HG02852 (cell line): ENCODE data around the gene CAVIN3.
"Not testable (repeated sequence)": the region's sequence is repeated elsewhere in the genome, so short reads cannot be mapped to it uniquely, and the experiment has no call there.

Experiments
- ATAC-seq: cut with Tn5 transposase; IDR thresholded peaks from one replicate; pipeline ENCODE4 v1.9.1; 2021; ENCODE audit warnings: mild to moderate bottlenecking, moderate library complexity; ENCODE audit not compliant: unreplicated experiment

Gene CAVIN3

DNA sequence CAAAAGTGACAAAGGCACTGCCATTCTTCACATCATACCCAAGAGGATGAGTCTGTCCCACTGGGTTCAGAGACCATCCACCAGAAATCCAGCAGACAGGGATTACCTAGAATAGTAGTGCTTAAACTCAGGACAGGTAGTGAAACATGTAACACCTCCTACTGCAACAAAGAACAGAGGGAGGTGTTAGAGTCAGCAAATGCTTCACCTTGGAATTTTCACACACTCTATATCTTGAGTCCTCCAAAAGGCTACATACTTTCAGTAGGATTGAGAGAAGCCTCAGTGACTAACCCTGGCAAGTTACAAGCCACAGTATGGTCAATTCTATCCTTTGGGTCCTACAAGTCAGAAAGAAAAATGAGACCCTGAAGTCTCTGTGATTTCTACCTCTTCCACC lies 6.0 kb upstream of the CAVIN3 start:
- ATAC-seq: no peak

DNA sequence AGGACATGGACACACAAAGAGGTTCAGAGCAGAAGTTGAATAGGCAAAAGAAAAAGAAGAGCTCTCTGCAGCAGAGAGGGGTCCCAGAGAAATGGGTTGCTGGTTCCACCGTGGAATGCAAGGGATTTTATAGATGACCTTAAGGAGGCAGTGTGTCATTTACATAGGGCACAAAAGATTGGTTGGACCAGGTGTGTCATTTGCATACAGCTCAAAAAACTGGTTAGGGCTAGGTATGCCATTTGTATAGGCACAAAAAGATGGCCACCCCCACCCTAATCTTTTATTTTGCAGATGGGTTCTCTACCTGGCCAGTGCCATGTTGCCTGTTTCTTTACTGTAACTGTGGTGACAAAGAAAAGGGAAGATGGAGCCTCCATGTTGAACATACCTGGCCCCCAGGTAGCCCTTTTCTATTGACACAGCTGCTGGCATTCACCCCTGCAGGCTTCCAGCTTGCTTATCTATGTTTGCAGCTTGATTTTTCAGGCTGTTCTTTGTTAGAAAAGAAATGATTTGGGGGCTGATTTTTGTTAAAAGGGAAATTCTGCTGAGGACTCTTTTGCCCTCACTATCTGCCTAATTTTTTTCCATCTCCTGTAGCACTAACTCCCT lies 3.1 kb upstream of the CAVIN3 start:
- ATAC-seq: no peak

DNA sequence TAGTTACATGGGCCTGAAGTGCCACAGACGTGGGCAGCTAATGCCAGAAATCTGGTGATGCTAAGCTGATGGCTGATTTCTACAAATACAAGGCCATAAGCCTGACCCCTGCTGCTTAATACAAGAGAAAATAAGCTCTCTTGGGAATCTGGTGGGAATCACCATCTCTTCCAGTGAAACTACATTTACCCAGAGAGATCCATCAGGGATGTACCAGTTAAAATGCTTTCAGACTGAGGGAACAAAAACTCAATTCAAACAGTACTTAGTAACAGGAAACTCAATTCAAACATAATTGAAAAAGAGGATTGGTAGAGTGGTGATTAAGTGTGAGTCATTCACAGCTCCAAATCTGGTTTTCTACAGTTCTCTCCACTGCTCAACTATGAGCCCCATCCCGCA lies 1.7 kb upstream of the CAVIN3 start:
- ATAC-seq: no peak

DNA sequence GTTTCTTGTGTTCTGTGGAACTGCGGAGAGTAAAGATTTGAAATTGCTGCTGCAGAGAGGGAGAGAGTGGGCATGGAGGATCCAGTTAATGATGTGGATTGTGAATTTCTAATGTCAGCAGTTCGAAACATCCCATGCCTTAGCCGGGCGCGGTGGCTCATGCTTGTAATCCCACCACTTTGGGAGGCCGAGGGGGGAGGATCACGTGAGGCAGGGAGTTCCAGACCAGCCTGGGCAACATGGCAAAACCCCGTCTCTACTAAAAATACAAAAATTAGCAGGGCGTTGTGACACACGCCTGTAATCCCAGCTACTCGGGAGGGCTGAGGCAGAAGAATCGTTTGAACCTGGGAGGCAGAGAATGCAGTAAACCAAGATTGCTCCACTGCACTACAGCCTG lies 1.1 kb upstream of the CAVIN3 start:
- ATAC-seq: no peak

DNA sequence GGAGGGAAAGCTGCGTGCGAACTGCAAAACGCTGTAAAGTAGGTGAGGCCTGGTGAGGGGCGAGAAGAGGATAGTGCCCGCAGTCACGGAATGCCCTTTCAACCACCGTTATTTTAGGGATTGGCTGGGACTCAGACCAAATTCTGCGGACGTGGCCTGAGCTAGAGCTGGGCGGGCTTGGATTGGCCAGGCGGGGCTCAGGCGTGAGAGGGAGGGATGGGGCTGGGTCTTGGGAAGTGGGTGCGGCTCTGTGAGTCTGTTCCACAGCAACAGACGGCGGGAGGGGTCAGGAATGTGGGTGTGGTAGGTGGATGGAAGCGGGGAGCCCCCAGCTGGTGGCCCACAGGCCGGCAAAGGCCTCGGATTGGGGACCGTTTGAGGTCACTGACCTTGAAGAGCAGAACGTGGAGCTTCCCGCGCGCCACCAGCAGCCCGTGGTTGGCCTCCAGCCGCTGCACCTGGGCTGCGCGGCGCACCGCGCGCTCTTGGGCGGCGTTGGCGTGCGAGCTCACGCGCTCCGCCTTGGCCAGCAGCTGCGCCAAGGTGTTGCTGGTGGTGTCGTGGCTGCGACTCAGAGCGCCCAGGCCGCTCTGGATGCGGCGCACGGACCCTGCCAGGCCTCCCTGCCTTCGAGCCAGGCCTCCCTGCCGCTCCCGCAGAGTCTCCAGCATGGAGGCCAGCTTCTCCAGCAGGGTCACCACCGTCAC lies 444 bp downstream of the CAVIN3 start:
- ATAC-seq: peak; percentile 36

DNA sequence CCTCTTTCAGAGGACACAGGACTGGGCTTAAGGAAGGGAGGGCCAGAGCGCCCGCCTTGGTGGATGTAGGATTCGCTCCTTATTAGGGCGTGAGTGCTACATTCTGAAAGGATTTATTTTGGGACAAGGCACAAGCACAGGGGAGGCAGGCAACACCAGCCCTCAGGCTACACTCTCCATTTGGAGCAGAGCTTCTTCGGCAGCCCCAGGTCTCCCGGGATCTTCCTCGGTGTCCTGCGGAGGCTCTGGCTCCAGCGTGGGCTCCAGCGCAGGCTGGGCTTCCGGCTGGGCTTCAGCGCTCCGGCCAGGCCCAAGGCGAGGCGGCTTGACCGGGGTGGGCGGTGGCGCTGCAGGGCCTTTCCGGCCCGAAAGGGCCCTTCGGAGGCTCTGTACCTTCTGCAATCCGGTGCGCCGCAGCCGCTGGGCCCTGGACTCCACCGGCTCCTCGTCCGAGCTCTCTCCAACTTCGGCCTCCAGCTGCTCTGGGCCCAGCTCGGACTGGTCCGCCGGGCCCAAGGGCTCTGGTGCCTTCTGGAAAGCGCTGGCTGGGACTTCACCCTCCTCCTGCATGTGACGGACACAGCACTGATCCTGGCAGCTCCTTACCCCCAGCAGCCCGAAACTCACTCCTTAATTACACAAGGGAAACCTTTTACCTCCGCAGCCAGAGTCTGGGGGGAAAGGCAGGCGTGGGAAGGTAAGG lies 1.1 kb downstream of the CAVIN3 start:
- ATAC-seq: peak; percentile 1

DNA sequence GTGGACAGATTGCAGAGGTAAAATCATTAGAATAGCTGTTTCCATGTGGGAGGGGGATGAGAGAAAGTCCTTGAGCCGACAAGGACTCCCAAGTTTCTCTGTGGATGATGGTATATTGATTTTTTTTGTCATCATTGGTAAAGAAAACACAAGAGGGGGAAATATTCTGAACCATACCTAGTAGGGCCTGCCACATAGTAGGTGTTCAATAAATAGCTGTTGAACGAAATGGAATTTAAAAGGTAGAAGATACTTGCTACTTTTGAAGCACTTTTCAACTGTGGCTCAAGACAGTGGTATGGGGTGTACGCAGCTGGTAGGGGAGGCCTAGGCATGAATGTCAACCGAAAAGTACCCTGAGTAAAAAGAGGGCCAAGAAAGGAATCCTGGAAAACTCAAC lies 2.1 kb downstream of the CAVIN3 start:
- no peak for ATAC-seq

DNA sequence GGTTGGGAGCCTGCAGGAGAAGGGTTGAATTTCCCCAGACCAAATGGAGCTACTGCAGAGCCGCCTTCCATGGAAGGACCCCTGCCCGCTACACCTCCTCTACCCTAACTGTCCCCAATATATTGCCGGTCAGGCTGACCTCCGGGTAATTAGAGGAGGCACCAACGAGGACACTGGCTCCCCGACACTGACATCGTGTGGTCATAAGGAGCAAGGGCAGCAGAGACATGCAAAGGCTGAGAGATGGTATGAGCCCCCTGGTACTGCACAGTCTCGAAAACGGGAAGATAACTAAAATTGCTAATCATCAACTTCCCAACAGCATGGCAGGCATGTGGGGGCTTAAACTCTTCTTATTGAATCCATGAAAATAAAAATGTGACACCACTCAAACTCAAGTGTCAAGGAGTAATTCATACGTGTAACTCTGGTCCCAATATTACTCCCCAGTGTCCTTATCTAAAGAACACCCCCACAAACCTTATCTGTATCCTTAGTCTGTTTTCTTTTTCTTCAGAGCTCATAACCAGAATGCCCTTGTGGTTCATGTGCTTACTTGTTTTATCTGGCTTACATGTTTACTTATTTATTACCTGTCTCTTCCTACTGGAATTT lies 4.4 kb downstream of the CAVIN3 start:
- peak; percentile 54 for ATAC-seq

DNA sequence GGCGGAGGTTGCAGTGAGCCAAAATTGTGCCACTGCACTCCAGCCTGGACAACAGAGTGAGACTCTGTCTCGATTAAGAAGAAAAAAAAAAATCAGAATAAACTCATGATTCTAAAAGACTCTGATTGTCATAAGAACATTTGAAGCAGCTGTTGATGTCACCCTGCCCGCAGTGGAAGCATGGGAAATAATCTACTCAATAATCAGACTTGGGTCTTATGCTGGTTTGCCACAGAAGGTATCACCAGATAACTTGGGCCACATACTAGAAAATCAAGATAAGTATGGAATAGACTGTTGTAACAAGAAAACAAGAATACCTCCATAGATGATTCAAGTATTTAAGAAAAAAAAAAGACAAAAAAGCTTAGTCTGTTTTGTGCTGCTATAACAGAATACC lies 8.2 kb downstream of the CAVIN3 start:
- ATAC-seq: no peak

DNA sequence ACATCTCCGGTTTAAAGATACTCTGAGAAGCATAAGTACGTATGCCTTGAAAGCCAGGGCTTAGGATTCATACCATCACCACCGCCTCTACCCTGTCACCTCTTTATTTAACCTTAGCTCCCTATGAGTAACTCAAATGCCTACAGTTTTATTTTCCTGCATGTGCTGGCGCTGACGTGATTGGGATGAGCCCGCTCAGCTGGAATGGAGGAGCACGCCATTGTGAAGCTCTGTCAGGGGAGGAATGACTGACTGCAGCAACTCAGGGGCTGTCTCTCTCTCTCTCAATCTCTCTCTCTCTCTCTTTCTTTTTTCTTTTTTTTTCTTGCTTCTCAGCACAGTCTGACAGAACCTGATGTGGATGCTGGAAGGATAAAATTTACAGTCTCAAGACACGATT lies 12.4 kb downstream of the CAVIN3 start:
- no peak for ATAC-seq

DNA sequence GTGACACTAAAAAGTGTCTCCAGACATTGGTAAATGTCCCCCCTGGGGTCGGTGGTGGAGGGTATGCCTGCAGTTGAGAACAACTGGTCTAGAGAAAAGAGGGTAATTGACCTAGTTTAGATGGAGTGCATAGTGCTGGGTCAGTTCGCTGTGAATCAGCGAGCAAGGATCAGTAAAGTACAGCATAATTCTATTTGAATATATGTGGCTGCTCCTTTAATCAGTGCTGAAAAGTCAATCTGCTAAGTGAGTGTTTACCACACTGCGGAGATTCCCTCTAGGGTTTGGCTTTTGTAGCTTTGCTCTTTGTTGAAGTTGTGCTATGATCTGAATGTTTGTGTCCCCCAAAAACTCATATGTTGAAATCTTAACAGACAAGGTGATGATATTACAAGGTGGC lies 15.0 kb downstream of the CAVIN3 start:
- no peak for ATAC-seq

DNA sequence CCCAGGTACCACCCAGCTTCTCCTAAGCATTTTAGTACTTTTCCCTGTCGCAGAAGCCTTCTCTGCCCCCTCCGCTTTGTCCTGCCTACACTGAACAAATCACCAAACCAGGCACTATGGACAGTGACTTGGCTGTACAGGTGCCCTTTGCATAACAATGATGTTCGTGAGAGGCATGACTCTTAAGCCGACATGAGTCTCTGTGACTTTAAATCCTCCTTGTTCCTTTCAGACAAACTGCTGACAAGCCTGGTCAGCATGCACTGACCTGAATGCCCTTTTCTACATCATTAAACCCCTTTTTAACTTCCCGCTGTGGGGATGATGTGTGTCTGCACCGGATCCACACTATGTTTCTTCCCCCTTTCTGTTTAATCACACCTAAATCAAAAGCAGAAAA lies 16.6 kb downstream of the CAVIN3 start:
- no peak for ATAC-seq

DNA sequence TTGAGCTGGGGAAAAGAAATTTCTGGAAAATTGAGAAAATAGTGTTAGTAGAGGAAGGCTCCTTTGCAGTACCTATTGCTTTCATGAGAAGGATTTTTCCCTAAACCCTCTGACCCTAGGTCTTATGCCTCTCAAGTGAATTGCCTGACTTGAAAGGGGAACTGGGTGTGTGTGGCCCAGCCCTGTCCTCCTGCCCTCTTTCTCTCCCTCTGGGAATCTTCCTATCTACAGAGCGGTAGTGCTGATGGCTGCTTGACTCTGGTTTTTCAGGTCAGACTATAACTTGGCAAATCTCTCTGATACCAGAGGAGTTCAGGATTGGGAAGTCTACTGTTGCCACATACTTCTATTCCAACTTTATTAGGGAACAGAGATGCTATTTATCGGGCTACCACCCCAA lies 19.2 kb downstream of the CAVIN3 start:
- no peak for ATAC-seq

DNA sequence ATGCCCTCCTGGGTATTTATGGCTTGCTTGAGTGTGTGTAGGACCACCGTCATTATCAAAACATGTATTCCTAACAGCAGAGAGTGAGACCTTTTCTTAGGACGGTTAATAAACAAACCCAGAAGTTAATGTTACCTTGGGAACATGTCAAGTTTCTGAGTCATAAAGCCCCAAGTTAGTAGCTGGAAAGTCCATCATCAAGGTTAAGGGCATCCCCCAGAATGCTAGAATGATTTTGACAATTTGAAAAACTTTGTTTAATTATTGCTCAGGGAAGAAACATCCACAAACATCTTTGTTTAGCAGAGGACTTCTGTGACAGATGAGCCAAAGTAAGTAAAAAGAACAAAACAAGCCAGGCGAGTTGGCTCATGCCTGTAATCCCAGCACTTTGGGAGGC lies 20.0 kb downstream of the CAVIN3 start:
- no peak for ATAC-seq

DNA sequence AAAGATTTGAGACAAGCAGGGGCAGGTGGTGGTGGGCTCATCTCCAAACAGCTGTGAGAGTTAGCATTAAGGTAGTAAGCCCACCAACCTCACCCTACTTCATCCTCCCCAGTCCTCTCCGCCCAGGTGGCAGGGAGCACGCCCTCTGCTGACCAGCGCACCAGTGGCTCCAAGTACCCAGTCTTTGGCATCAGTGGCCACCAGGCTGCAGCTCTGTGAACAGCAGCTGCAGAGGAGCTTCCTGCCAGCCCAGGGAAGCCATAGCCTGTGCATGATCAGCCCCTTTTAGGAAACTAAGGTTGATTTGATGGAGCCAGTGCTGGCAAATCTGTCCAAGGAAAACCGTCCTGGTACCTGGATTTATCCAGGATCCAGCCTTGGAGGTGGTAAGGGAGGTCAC lies 21.7 kb downstream of the CAVIN3 start:
- no peak for ATAC-seq

DNA sequence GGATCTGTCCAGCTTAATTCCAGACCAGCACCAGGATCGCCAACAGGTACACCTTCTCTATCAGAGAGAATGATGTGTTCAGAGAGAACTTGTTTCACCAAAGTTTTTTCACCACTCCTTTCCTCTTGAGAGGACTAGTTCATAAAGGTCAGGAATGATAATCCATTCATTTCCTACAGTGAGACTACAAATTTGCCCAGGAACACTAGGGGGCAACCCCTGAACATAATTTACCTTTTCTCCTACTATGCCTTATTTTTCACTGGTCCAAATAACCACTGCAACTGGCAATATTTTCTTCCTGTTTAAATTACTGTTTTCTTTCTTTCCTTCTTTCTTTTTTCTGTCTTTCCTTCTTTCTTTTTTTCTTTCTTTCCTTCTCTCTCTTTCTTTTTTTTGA lies 22.5 kb downstream of the CAVIN3 start:
- ATAC-seq: no peak

DNA sequence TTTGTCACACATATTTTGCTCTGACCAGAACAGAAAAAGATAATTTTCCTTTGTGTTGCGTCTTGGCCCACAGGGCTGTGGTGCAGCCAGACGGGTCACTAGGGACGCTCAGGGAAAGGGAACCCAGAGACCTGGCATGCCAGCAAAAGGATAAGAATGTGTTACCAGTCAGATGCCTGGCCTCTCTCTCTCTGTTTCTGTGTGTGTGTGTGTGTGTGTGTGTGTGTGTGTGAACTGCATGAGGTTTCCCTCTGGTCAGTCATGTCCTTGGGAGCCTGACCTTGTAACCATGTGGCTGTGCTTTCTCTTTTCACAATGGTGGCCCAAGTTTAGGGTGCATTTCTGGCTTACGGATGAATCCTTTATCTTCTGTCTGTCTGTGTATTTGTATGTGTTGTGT lies 35.3 kb downstream of the CAVIN3 start:
- no peak for ATAC-seq

DNA sequence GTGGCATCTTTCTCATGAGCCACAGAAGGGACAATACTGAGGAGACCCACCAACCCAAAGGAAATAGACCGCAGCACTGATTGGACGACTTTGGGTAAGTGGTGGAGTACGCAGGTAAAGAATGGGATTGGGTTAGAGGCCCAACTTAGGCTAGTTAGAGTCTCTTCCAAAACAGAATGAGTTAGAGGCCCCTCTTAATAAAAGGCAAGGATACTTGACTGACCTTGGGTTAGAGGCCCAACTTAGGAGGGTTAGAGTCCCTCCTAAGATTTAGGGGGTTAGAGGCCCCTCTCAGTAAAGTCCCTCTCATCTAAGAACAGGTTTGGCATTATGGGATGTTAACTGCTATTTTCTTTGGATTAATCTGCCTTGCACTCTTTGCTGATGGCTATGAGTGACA lies 36.1 kb downstream of the CAVIN3 start:
- no peak for ATAC-seq

DNA sequence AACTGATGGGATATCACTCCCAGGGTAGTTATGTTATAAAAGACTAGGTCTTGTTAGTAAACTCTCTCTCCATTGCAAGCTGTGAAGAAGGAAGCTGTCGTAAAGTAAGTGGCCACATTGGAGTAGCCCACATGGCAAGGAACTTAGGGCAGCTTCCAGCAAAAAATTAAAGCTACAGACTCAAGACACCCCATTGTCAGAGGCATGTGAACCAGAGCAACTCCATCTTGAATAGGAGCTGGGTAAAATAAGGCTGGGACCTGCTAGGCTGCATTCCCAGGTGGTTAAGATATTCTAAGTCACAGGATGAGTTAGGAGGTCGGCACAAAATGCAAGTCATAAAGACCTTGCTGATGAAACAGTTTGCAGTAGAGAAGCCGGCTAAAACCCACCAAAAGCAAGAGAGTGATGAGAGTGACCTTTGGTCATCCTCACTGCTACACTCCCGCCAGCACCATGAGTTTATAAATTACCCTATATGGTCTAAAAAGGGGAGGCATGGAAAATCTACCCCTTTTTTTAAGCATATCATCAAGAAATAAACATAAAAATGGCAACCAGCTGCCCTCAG lies 36.8 kb downstream of the CAVIN3 start:
- ATAC-seq: no peak

DNA sequence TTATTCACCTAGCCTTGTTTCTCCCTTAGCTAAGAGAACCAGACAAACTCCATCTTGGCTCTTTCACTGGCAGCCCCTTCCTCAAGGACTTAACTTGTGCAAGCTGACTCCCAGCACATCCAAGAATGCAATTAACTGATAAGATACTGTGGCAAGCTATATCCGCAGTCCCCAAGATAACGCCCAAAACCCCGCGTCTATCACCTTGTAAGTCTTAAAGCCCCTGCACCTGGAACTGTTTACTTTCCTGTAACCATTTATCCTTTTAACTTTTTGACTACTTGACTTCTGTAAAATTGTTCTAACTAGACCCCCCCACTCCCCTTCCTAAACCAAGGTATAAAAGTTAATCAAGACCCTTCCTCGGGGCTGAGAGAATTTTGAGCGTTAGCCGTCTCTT lies 39.5 kb downstream of the CAVIN3 start:
- ATAC-seq: not testable (repeated sequence)

DNA sequence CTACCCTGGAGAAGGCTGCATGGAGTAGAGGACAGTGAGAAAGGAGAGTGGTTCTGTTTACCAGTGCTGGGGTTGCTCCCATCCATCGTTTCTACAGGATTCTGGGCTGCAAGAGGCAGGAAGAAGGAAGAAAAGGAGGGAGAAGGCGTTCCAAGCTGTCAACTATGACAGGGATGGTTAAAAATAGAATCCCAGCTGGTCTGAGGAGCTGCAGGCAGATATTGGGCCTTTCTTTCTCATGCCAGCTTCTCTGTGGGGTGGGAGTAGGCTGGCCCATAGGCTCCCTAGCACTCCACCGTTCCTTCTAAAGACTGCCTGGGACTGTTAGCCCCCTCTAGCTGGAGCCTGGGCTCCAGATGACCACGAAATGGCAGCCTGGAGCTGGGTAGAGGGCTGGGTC lies 47.1 kb downstream of the CAVIN3 start:
- ATAC-seq: no peak

DNA sequence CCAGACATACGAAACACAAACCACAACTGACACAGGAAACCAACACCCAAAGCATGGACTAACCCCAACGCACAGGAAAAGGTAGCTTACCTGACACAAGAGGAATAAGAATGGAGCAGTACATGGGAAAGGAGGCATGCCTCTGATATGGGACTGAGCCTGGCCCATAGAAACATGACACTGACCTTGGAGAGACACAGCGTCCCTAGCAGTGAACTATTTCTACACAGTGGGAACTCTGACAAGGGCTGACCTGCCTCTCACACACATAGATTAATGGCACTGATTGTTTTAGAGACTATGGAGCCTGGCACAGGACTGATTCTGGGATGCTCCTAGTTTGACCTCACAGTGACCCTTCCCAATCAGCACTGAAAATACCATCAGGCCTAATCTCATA lies 48.7 kb downstream of the CAVIN3 start:
- no peak for ATAC-seq
